Measurements from ENCODE around the gene ZBP1. TPM values are rescaled to one million over a fixed set of nuclear protein-coding genes. Genes with fewer than 3 reads are reported as not detected.

Gene ZBP1
- total RNA-seq, 1 donor from 2014 or later, result not detected

DNA sequence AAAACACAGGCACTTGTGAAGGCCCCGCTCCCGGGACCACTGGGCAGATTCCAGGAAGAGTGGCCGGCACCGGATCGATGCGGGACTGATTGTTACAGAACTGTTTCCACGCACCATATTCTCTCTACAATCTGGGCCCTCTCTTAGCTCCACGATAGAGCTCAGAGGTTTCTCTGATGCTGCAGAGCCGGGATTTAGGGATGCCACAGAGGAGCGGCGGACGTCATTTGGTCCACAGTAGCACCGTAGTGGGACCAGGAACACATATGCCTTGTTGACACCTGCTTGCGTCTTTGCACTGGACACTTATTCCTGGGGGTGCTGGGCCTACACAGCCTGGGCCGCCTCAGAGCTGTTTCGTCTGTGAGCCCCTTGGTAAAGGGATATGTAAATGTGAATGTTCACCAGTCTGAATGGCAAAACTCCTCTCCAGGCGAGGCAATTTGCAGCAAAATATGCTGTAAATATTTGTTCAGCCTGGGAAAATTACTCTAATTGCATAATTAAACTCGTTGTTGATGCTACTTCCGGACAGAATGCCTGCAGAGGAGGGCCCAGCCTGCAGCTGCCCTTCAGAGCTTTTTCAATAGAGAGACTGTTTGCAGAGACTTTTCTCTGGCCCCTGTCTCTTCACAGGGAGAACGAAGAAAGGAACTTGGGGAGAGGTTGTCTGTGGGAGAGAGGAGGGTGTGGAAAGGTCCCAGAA is 49.9 kb downstream of the ZBP1 start:
- no peak for TF ChIP-seq CTCF (IDR thresholded peaks at IDR 0.05; ENCODE audit: borderline replicate concordance)
- H3K9me3 ChIP-seq (replicated peaks), result no peaks in the 10 kb centered on the region
- intact Hi-C loops (cut with micrococcal nuclease), result no loop called here
- no peak for DNase-seq
- no peak overlapping the region for H3K27ac ChIP-seq (replicated peaks)
- peaks cover 92% of the 10 kb centered on the region for H3K27me3 ChIP-seq (ENCODE audit: low read depth)
- no peaks in the 10 kb centered on the region for H3K4me1 ChIP-seq
- no peaks in the 10 kb centered on the region for H3K36me3 ChIP-seq
- no peak overlapping the region for H3K4me3 ChIP-seq

GRCh38 chr20:57568960-57569359 is 51.3 kb downstream of the ZBP1 start:
- intact Hi-C loops (cut with micrococcal nuclease), result no loop called here

GRCh38 chr20:57568088-57568896 is 51.9 kb downstream of the ZBP1 start:
- H3K4me1 ChIP-seq, result no peaks in the 10 kb centered on the region
- H3K36me3 ChIP-seq, result no peaks in the 10 kb centered on the region
- intact Hi-C loops (cut with micrococcal nuclease), result no loop called here
- no peak overlapping the region for H3K4me3 ChIP-seq
- no peaks in the 10 kb centered on the region for H3K9me3 ChIP-seq (replicated peaks)
- peaks cover 88% of the 10 kb centered on the region for H3K27me3 ChIP-seq (ENCODE audit: low read depth)
- no peak for TF ChIP-seq CTCF (IDR thresholded peaks at IDR 0.05; ENCODE audit: borderline replicate concordance)
- no peak overlapping the region for H3K27ac ChIP-seq (replicated peaks)
- no peak for DNase-seq

More at GRCh38 chr20:57568960-57569359, 51.3 kb downstream of the ZBP1 start:
- H3K4me3 ChIP-seq, result no peak overlapping the region
- peaks cover 91% of the 10 kb centered on the region for H3K27me3 ChIP-seq (ENCODE audit: low read depth)
- TF ChIP-seq CTCF (IDR thresholded peaks at IDR 0.05; ENCODE audit: borderline replicate concordance), result no peak
- no peaks in the 10 kb centered on the region for H3K4me1 ChIP-seq
- no peaks in the 10 kb centered on the region for H3K36me3 ChIP-seq
- DNase-seq, result no peak
- H3K9me3 ChIP-seq (replicated peaks), result no peaks in the 10 kb centered on the region
- no peak overlapping the region for H3K27ac ChIP-seq (replicated peaks)

GRCh38 chr20:57567471-57568079 is 52.7 kb downstream of the ZBP1 start:
- Histone ChIP-seq H3K27ac (replicated peaks) (no peak overlapping the region), H3K4me3 (no peak overlapping the region), H3K9me3 (replicated peaks) (no peaks in the 10 kb centered on the region), H3K36me3 (no peaks in the 10 kb centered on the region), H3K27me3 (ENCODE audit: low read depth) (peaks cover 88% of the 10 kb centered on the region), H3K4me1 (no peaks in the 10 kb centered on the region)
- intact Hi-C loops (cut with micrococcal nuclease), result no loop called here
- TF ChIP-seq CTCF (IDR thresholded peaks at IDR 0.05; ENCODE audit: borderline replicate concordance), result no peak
- DNase-seq, result no peak

DNA sequence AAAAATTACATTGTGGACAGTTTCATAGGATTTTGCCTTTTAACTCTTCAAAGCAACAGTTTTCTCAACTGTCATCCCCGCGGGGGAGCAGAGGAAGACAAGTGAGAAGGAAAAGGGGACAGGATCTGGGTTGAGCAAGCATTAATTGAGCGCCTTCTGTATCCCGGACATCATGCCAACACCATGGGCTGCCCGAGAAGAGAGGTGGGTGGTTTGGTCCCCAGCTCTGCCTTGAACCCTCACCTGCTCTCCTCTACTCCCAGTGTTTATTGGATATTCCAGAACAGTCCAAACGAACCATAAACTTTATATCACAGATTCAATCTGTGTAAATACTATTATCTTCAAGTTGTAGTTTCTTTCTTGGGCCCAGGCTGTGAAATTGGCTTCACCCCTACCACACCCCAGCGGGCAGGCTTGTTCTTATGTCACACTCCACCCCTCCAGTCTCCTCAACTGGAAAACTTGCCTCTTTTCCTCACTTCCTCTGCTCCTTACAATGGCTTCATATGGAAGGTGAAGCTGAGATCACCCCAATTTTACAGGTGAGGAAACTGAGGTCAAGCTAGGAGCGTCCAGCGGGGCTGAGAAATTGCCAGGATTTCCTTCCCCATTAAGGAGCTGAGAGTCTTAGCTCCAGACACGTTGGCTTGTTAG is 53.3 kb downstream of the ZBP1 start:
- Histone ChIP-seq H3K27ac (replicated peaks) (no peak overlapping the region), H3K36me3 (no peaks in the 10 kb centered on the region), H3K27me3 (ENCODE audit: low read depth) (peaks cover 82% of the 10 kb centered on the region), H3K9me3 (replicated peaks) (no peaks in the 10 kb centered on the region), H3K4me3 (no peak overlapping the region), H3K4me1 (no peaks in the 10 kb centered on the region)
- intact Hi-C loops (cut with micrococcal nuclease), result no loop called here
- no peak for TF ChIP-seq CTCF (IDR thresholded peaks at IDR 0.05; ENCODE audit: borderline replicate concordance)
- no peak for DNase-seq
